ENCODE measurements around the gene LTN1. TPM values are rescaled to one million over a fixed set of nuclear protein-coding genes. Genes with fewer than 3 reads are reported as not detected.

The LTN1 gene
- total and polyA plus RNA-seq, 2 of the 13 experiments (the other 11 are each of a cell fraction or from before 2014, with no cell fraction given) = 6.7 to 24.6 TPM

DNA sequence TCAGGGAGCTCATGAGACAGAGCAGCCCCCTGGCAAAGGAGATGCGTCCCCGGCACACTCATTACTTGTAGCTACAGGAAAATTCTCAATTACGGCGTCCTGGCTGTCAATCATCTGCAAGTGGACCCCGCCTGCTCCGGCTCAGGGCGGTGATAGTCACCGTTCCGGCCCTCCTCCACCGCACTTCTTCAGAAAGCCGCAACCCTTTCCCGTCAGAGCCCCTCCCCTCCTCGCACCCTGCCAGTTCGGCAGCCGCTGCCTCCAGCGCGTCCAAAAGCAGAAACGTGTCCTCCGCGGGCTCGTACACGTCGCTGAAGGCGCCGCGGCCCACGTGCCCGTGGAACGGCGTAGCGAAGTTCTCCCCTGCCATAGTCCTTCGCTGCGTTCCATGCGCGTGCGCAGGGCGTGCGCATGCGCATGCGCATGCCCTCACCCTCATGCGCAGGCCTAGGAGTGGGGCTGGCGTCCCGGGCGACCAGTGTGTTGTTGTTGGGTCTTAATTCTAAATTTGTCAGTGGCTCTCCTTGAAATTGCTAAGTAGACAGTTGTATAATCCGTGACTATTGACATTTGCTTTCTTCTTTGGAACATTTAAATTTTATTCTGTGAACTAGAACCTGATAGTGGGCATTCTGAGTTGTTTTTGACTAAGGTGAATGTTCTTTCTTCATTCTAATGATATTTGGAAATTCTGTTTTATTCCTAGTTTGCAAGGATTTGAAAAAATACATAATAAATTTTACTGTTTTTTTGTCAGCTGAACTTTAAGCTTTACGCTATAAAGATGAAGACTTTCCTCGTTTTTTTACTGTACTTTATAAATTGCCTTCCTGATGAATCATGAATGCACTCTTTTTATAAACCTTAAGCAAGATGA, 107.5 kb downstream of the LTN1 start (continued):
- TF ChIP-seq FUBP1 (CRISPR knock-in tag; IDR thresholded peaks at IDR 0.05; ENCODE audit: borderline replicate concordance) = no peak
- peak; percentile 91; the same call in 1 of the 2 replicates for TF ChIP-seq YEATS2 (CRISPR knock-in tag; IDR thresholded peaks at IDR 0.05; ENCODE audit: borderline replicate concordance)
- TF ChIP-seq, protein P1, sequence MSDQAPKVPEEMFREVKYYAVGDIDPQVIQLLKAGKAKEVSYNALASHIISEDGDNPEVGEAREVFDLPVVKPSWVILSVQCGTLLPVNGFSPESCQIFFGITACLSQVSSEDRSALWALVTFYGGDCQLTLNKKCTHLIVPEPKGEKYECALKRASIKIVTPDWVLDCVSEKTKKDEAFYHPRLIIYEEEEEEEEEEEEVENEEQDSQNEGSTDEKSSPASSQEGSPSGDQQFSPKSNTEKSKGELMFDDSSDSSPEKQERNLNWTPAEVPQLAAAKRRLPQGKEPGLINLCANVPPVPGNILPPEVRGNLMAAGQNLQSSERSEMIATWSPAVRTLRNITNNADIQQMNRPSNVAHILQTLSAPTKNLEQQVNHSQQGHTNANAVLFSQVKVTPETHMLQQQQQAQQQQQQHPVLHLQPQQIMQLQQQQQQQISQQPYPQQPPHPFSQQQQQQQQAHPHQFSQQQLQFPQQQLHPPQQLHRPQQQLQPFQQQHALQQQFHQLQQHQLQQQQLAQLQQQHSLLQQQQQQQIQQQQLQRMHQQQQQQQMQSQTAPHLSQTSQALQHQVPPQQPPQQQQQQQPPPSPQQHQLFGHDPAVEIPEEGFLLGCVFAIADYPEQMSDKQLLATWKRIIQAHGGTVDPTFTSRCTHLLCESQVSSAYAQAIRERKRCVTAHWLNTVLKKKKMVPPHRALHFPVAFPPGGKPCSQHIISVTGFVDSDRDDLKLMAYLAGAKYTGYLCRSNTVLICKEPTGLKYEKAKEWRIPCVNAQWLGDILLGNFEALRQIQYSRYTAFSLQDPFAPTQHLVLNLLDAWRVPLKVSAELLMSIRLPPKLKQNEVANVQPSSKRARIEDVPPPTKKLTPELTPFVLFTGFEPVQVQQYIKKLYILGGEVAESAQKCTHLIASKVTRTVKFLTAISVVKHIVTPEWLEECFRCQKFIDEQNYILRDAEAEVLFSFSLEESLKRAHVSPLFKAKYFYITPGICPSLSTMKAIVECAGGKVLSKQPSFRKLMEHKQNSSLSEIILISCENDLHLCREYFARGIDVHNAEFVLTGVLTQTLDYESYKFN (CRISPR knock-in tag; conservative IDR thresholded peaks at IDR 0.05) = peak; percentile 46; the same call in 1 of the 2 replicates
- TF ChIP-seq MIER3 (CRISPR knock-in tag; IDR thresholded peaks at IDR 0.05; ENCODE audit: borderline replicate concordance) = peak; percentile 94; the same call in 1 of the 2 replicates
- peak; percentile 63 for TF ChIP-seq ZNF143 (CRISPR knock-in tag; IDR thresholded peaks at IDR 0.05)
- peak; percentile 91; the same call in 1 of the 2 replicates for TF ChIP-seq ZNF674 (CRISPR knock-in tag; IDR thresholded peaks at IDR 0.05; ENCODE audit: low read depth)
- peak; percentile 94 for TF ChIP-seq CBX1 (IDR thresholded peaks at IDR 0.05; ENCODE audit: low read depth)
- peak; percentile 87; the same call in 1 of the 2 replicates for TF ChIP-seq PRMT3 (CRISPR knock-in tag; IDR thresholded peaks at IDR 0.05; ENCODE audit: borderline replicate concordance, low read depth)
- TF ChIP-seq ZNF274 (CRISPR knock-in tag; IDR thresholded peaks at IDR 0.05) = peak; percentile 99
- peak; percentile 80 for TF ChIP-seq BCL6 (CRISPR knock-in tag; IDR thresholded peaks at IDR 0.05)
- TF ChIP-seq ZNF10 (CRISPR knock-in tag; IDR thresholded peaks at IDR 0.05; ENCODE audit: borderline replicate concordance, low read depth) = no peak
- no peak; the same call in 1 of the 2 replicates for TF ChIP-seq ZNF646 (CRISPR knock-in tag; IDR thresholded peaks at IDR 0.05)
- peak; percentile 99 for TF ChIP-seq REPIN1 (CRISPR knock-in tag; IDR thresholded peaks at IDR 0.05; ENCODE audit: borderline replicate concordance, low read depth)
- TF ChIP-seq GATAD1 (CRISPR knock-in tag; IDR thresholded peaks at IDR 0.05) = peak; percentile 88

Data from HepG2 (cell line).